ENCODE data around the gene SLC3A2. TPM values are rescaled to one million over a fixed set of nuclear protein-coding genes. Genes with fewer than 3 reads are reported as not detected.

SLC3A2 gene
- total and polyA plus RNA-seq, 2 of the 13 experiments (the other 11 are each of a cell fraction or from before 2014, with no cell fraction given): 213 to 226 TPM

DNA sequence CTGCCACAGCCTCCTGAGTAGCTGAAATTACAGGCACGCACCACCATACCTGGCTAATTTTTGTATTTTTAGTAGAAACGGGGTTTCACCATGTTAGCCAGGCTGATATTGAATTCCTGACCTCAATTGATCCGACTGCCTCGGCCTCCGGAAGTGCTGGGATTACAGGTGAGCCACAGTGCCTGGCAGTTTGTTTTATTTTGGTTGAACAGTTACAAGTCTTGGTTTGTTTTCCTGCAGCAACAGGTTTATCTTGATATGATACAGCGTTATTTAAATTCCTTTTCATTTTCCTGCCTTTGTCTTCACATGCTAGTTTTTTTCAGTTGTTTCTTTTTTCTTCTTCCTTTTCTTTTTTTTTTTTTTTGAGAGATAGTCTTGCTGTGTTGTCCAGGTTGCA, 4.0 kb upstream of the SLC3A2 start (continued):
- TF ChIP-seq ZNF512B (CRISPR knock-in tag; IDR thresholded peaks at IDR 0.05; ENCODE audit: borderline replicate concordance): no peak
- TF ChIP-seq HHEX (CRISPR knock-in tag; IDR thresholded peaks at IDR 0.05): no peak
- no peak for TF ChIP-seq DNMT1 (CRISPR knock-in tag; IDR thresholded peaks at IDR 0.05)
- no peak for TF ChIP-seq BCL6 (CRISPR knock-in tag; IDR thresholded peaks at IDR 0.05)
- no peak for TF ChIP-seq CTCF (CRISPR knock-in tag; IDR thresholded peaks at IDR 0.05)
- no peak for TF ChIP-seq HOXA5 (CRISPR knock-in tag; IDR thresholded peaks at IDR 0.05)
- no peak for TF ChIP-seq ZNF564 (CRISPR knock-in tag; IDR thresholded peaks at IDR 0.05)
- TF ChIP-seq ZNF281 (CRISPR knock-in tag; IDR thresholded peaks at IDR 0.05; ENCODE audit: borderline replicate concordance): no peak
- no peak for TF ChIP-seq ZNF264 (CRISPR knock-in tag; IDR thresholded peaks at IDR 0.05)
- no peak for TF ChIP-seq ZNF276 (CRISPR knock-in tag; IDR thresholded peaks at IDR 0.05; ENCODE audit: low read depth)
